ENCODE measurements around the gene SUSD5.

The SUSD5 gene

GRCh38 chr3:33218446-33219174 is at the start of gene SUSD5:
SUSD5 (minus strand) TSS chr3:33218810; CDS start chr3:33218797, 13 bp downstream.
- DNase-seq: peak in 1 of 3 donors; percentile 46

GRCh38 chr3:33260104-33260503 is 41.5 kb upstream of the SUSD5 start:
- no peak for DNase-seq

DNA sequence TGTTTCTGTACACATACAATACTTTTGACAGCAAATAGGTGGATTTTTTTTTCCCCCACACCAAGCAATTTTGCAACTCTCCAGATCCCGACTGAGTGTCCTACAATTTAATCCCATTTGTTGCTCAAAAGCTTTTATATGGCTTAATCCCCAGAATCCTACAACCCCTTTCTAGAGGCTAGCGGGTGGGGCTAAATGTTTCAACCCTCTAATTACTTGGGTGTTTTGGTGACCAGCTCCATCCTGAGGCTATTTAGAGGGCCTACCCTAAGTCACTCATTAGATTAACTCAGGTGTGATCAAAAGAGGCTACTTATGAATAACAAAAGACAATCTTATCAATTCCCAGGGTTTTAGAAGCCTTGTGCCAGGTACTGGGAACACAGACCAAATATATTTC is 37.6 kb upstream of the SUSD5 start:
- DNase-seq: no peak

DNA sequence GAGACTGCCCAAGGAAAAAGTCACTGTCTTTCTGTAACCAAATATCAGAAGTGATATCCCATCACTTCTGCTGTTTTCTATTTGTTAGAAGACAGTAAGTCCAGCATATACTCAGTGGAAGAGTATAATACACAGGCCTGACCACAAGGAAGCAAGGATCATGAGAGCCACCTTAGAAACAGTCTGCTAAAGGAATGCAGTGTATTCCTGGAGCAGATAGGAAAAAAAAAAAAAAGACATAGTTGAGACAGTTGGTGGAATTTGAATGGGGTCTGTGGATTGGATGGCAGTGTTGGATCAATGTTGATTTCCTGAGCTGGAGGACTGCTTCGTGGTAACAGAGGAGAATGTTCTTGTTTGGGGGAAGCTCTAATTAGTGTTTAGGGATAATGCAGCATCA is 32.1 kb upstream of the SUSD5 start:
- no peak for DNase-seq

- DNase-seq: no peak
These were observed 28.2 kb upstream of the SUSD5 start for GRCh38 chr3:33246786-33247185.

DNA sequence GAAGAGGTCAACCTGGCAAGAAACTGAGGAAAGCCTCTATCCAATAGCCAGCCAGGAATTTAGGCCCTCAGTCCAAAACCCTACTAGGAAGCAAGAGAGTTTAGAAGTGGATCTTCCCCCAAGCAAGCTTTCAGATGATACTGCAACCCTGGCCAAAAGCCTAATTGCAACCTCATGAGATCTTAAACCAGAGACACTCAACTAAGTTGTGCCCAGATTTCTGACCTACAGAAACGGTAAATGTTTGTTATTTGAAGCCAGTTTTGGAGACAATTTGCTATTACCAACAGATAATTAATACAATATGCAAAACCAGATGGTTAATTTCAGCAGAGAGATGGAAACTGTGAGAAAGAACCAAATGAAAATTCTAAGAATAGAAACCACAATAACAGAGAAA is 21.7 kb upstream of the SUSD5 start:
- DNase-seq: no peak

- no peak for DNase-seq
These were observed 20.3 kb upstream of the SUSD5 start for GRCh38 chr3:33238923-33239322.

DNA sequence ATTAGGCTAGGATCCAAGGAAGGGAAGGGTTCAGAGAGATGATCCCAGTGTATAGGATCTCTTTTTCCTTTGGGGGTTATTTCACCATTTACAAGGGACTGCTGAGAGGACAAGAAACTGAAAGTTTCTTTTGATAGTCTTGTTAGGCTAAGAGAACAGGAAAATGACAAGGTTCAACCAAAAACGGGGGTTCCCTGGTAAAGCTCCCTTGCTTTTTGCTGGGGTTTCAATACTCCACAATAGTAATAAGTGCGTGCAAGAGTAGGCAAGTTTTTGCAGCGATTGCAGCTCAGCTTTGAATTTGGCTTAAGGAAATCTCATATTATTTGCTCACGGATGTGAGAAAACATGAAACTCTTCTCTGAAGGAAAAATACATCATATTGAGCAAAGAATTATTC is 18.8 kb upstream of the SUSD5 start:
- DNase-seq: no peak

DNA sequence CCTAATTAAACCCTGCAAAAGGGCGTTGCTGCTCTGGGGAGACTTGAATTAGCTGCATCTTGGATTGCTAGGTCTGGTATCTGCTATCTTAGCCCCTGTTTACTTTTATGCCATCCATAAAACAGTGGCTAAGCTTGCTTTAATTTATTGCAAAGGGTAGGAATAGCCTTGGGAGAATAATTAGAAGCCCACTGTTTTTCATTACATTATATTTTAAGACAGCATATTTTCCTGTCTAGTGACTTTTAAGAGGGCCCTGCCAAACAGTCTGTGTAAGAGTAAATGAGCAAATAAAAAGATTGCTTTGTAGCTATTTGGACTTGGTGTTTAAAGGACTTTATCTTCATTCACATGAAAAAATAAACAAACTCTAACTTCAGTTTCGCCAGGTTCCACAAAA is 17.4 kb upstream of the SUSD5 start:
- no peak for DNase-seq

DNA sequence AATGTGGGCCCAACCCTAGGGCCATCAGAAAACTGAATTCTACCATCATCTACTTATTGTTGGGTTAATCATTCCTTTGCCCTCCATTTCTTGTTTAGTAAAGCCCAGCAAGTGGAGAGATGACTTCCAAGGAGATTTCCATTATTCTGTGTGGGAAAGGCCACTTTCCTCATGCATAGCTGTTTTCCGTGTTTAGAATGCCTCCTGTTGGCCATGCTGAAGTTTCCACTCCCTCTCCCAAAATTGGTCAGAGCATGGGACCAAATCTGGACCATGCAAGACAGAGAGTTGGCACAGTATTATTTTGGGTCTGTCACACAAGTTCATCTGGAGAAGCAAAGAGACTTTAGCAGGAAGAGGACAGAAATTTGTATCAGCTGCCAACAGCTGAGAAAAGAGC is 15.3 kb upstream of the SUSD5 start:
- no peak for DNase-seq

GRCh38 chr3:33231756-33232465 is 13.3 kb upstream of the SUSD5 start:
- no peak for DNase-seq

DNA sequence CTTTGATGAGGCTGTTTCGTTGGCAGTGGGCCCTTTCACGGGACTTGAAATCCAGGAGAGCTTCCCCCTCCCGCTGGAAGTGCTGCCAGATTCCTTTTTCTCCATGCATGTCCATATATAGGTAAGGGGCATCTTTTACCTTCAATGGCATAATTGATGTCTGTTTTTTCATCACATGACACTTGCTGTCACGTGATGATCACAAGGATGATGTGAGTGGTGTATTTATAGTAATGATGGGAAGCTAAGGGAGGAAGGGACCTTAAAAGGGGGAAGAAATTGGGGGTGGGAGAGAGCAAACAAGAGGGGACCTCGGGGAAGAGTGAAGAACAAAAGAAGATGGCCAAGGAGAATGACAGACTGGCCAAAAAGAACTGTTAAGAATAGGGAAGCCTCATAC is 11.3 kb upstream of the SUSD5 start:
- DNase-seq: no peak

- DNase-seq: no peak
These were observed 10.5 kb upstream of the SUSD5 start for GRCh38 chr3:33229066-33229465.

DNA sequence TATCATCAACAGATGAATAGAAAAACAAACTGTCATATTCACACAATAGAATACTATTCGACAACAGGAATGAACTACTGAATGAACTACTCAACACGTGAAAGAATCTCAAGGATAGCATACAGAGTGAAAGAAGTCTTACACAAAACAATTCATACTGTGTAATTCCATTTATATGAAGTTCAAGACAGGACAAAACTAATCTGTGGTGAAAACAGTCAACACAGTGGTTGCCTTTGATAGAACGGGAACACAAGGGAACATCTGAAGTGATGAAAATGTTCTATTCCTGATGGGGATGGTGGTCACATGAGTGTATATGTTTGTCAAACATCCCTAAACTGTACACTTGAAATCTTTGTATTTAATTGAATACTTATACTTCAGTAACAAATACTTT is 2.6 kb upstream of the SUSD5 start:
- no peak for DNase-seq

- DNase-seq: no peak
These were observed 521 bp upstream of the SUSD5 start for GRCh38 chr3:33219175-33219487.

- DNase-seq: no peak
These were observed 654 bp downstream of the SUSD5 start for GRCh38 chr3:33217866-33218445.

- DNase-seq: no peak
These were observed 2.9 kb downstream of the SUSD5 start for GRCh38 chr3:33215739-33216138.

GRCh38 chr3:33212406-33212805 is 6.2 kb downstream of the SUSD5 start:
- DNase-seq: no peak

DNA sequence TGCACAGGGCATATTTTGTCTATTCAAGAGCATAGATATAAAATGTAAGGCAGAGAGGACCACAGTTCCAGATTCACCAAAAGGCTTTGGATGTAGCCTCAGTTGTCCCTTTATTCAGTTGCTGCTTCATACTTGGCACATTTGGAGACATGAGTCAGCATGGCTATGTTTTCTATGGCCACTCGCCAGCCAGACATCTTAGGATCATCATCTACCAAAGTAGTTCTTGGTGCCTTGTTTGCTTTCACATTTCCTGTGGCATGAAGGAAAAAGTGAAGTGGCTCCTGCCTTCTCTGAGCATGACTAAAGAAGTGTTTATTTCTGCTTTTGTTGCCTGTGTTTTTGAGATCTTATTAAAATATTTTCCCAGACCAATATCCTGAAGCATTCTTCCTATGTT is 7.2 kb downstream of the SUSD5 start:
- DNase-seq: peak; percentile 14 to 38 (median 34)

DNA sequence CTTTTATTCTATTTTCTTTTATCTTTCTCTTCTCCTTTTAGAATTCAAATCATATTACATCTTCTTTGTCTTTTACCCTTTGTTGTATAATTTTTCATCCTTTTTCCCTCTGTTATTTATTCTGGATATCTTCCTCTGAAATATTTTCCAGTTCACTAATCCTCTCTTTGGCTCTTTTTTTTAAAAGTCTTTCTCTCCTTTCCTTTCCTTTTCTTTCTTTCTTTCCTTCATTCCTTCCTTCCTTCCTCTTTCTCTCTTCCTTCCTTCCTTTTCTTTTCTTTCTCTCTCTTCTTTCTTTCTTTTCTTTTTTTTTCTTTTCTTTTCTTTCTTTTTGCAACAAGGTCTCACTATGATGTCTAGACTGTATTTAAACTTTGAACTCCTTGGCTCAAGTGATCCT is 9.3 kb downstream of the SUSD5 start:
- no peak for DNase-seq

- no peak for DNase-seq
These were observed 15.7 kb downstream of the SUSD5 start for GRCh38 chr3:33202711-33203457.

DNA sequence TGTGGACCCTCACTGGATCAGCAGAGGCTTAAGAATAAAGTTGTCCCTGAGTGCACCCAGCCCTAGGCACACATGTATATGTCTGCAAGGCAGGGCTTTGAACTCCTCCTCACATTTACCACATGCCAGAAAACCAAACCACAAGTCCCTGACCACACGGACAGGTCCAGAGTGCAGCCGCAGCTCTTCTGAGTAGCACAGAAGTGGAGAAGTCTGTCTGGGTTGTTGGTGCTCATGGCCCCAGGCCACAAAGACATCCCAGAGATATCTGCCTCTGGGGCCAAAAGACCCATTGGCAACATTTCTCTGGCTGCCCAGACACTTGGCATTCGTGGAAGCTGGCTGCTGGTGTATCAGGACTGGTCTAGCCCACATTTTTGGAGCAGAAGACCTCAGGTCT is 17.4 kb downstream of the SUSD5 start:
- no peak for DNase-seq

GRCh38 chr3:33196538-33196937 is 22.1 kb downstream of the SUSD5 start:
- no peak for DNase-seq

GRCh38 chr3:33194303-33194702 is 24.3 kb downstream of the SUSD5 start:
- DNase-seq: no peak

Data from suppressor macrophage treated with lipopolysaccharide for 1 hour (primary cell).